ENCODE measurements around the gene NAXD. TPM values are rescaled to one million over a fixed set of nuclear protein-coding genes. Genes with fewer than 3 reads are reported as not detected.

Gene NAXD
- total and polyA plus RNA-seq, 2 experiments from 2014 or later, result 16.9 to 18.5 TPM

GRCh38 chr13:110628952-110629701 lies 13.8 kb downstream of the NAXD start:
- Histone ChIP-seq H3K9me2 (ENCODE audit: insufficient read depth) (no peaks in the 10 kb centered on the region), H3K4me1 (ENCODE audit: insufficient read depth) (no peaks in the 10 kb centered on the region), H3K27ac (ENCODE audit: low read depth) (no peak overlapping the region), H3K27me3 (ENCODE audit: insufficient read depth) (no peaks in the 10 kb centered on the region), H3K4me3 (no peak overlapping the region), H3K79me2 (replicated peaks; ENCODE audit: insufficient read depth) (peaks cover 84% of the 10 kb centered on the region), H4K20me1 (replicated peaks; ENCODE audit: insufficient read depth) (peaks cover 24% of the 10 kb centered on the region), H2AFZ (no peak overlapping the region), H3K4me2 (no peak overlapping the region), H3F3A (replicated peaks; ENCODE audit: low read depth) (no peaks in the 10 kb centered on the region), H3K36me3 (ENCODE audit: insufficient read depth) (no peaks in the 10 kb centered on the region)
- Mint-ChIP-seq H3K27ac (no peak overlapping the region), H3K36me3 (ENCODE audit: low read depth) (peaks cover 51% of the 10 kb centered on the region), H3K9me3 (peaks cover 4% of the 10 kb centered on the region; the same call in 1 of the 3 replicates), H3K4me1 (peaks cover 9% of the 10 kb centered on the region; the same call in 2 of the 3 replicates), H3K27me3 (ENCODE audit: insufficient read depth, low read depth, poor library complexity) (peaks cover 5% of the 10 kb centered on the region), H3K4me3 (no peak overlapping the region)
- TF ChIP-seq ZNF331 (CRISPR knock-in tag; IDR thresholded peaks at IDR 0.05; ENCODE audit: low read depth) (no peak), ZNF462 (CRISPR knock-in tag; IDR thresholded peaks at IDR 0.05) (no peak), ETS1 (IDR thresholded peaks at IDR 0.05) (no peak), STAT1 (IDR thresholded peaks at IDR 0.05; ENCODE audit: unreplicated experiment) (no peak)
- ATAC-seq (no peak), DNase-seq (ENCODE audit: low spot score) (no peak)

Data from GM23338 (cell line).